HepG2 (cell line): ENCODE data around the gene RSRC2. TPM values are rescaled to one million over a fixed set of nuclear protein-coding genes. Genes with fewer than 3 reads are reported as not detected.

Experiments used
- EEA1 ChIP-seq: sonication (generic); formaldehyde crosslinking; IDR thresholded peaks from 2 replicates; pipeline ENCODE4 v1.5.1; 2020; ENCODE audit warnings: mild to moderate bottlenecking, missing genetic modification reagents, borderline replicate concordance
- GABPB1 ChIP-seq: IDR thresholded peaks from 2 replicates; pipeline ENCODE4 v1.6.1; 2016; ENCODE audit warnings: mild to moderate bottlenecking, missing genetic modification reagents, moderate library complexity, missing compliant biosample characterization
- GATA4 ChIP-seq: sonication (generic); IDR thresholded peaks from 2 replicates; pipeline ENCODE4 v1.6.1; 2016; ENCODE audit warnings: antibody characterized with exemption, low read depth, borderline replicate concordance
- HCFC1 ChIP-seq: fragments of 150-350 bp; IDR thresholded peaks from 2 replicates; pipeline ENCODE4 v1.6.1; 2014; ENCODE audit warnings: low read depth, low read length
- HNRNPL ChIP-seq: fragments of 200-400 bp; formaldehyde crosslinking; IDR thresholded peaks from 2 replicates; pipeline ENCODE4 v1.6.1; 2017; ENCODE audit warnings: mild to moderate bottlenecking, low read depth, low read length
- KDM4B ChIP-seq: sonication (generic); formaldehyde crosslinking; IDR thresholded peaks from 2 replicates; pipeline ENCODE4 v1.4.0; 2020; ENCODE audit warnings: missing genetic modification reagents
- KLF16 ChIP-seq, 2 experiments: sonication (generic) in 1 of 2; formaldehyde crosslinking in 1 of 2; IDR thresholded peaks; 2 replicates each; pipeline versions ENCODE4 v1.6.1 to v1.8.0; 2016 to 2023; ENCODE audit warnings: missing genetic modification reagents in 2 of 2, missing compliant biosample characterization in 1 of 2
- PHF21A ChIP-seq: sonication (generic); formaldehyde crosslinking; IDR thresholded peaks from 2 replicates; pipeline ENCODE4 v1.5.0; 2020; ENCODE audit warnings: mild to moderate bottlenecking, missing genetic modification reagents
- SAP130 ChIP-seq: IDR thresholded peaks from 2 replicates; pipeline ENCODE4 v1.6.1; 2016; ENCODE audit warnings: low read depth
- SATB2 ChIP-seq: sonication (generic); formaldehyde crosslinking; IDR thresholded peaks from 2 replicates; pipeline ENCODE4 v1.5.0; 2020; ENCODE audit warnings: missing genetic modification reagents
- TOE1 ChIP-seq: sonication (generic); formaldehyde crosslinking; IDR thresholded peaks from 2 replicates; pipeline ENCODE4 v1.4.0; 2020; ENCODE audit warnings: mild to moderate bottlenecking, missing genetic modification reagents
- ZKSCAN8 ChIP-seq: IDR thresholded peaks from 2 replicates; pipeline ENCODE4 v1.6.1; 2016; ENCODE audit warnings: borderline replicate concordance, missing genetic modification reagents, missing compliant biosample characterization
- ZNF143 ChIP-seq: sonication (generic); formaldehyde crosslinking; IDR thresholded peaks from 2 replicates; pipeline ENCODE4 v1.4.0; 2020; ENCODE audit warnings: missing genetic modification reagents
- ZNF224 ChIP-seq: sonication (generic); formaldehyde crosslinking; IDR thresholded peaks from 2 replicates; pipeline ENCODE4 v1.5.0; 2020; ENCODE audit warnings: mild to moderate bottlenecking, missing genetic modification reagents
- ZNF772 ChIP-seq: sonication (generic); formaldehyde crosslinking; IDR thresholded peaks from 2 replicates; pipeline ENCODE4 v1.5.0; 2020; ENCODE audit warnings: mild to moderate bottlenecking, missing genetic modification reagents
- ZNF816 ChIP-seq: sonication (generic); formaldehyde crosslinking; IDR thresholded peaks from 2 replicates; pipeline ENCODE4 v1.8.0; 2022; ENCODE audit warnings: missing genetic modification reagents, mild to moderate bottlenecking, borderline replicate concordance
- ZSCAN30 ChIP-seq: sonication (generic); formaldehyde crosslinking; IDR thresholded peaks from 2 replicates; pipeline ENCODE4 v1.5.0; 2020; ENCODE audit warnings: mild to moderate bottlenecking, missing genetic modification reagents
- polyA plus RNA-seq, 8 experiments: library from polyadenylated mRNA; depleted of rRNA in 3 of 8; stranded (reverse) in 7 of 8; unstranded in 1 of 8; fragments of >200 nt; fragmentation: Illumina TruSeq in 4 of 8; extraction: Trizol in 4 of 8; gene quantifications; 2 replicates each; pipeline versions ENCODE4 v1.2.1 to v1.2.3, GENCODE V29; 2011 to 2016; ENCODE audit warnings: low read depth in 4 of 8, missing spikeins in 1 of 8, mixed read lengths in 1 of 8; ENCODE audit not compliant: insufficient read depth in 1 of 8
- total RNA-seq, 5 experiments: library from RNA; depleted of rRNA; stranded (reverse); fragments of >200 nt; fragmentation: Illumina TruSeq; extraction: Trizol; gene quantifications; 2 replicates each; pipeline ENCODE4 v1.2.3, GENCODE V29; 2016; ENCODE audit warnings: low read depth in 1 of 5
- TF ChIP-seq, protein P1 (sequence below): sonication (generic); formaldehyde crosslinking; IDR thresholded peaks from 2 replicates; pipeline ENCODE4 v1.4.0; 2020; ENCODE audit warnings: missing genetic modification reagents
- TF ChIP-seq, protein P2 (sequence below): sonication (generic); formaldehyde crosslinking; IDR thresholded peaks from 2 replicates; pipeline ENCODE4 v1.4.0; 2020; ENCODE audit warnings: missing genetic modification reagents
- TF ChIP-seq, protein P3 (sequence below): sonication (generic); formaldehyde crosslinking; IDR thresholded peaks from 2 replicates; pipeline ENCODE4 v1.4.0; 2020; ENCODE audit warnings: mild to moderate bottlenecking, missing genetic modification reagents

The RSRC2 gene
- total and polyA plus RNA-seq, 2 of the 13 experiments (the other 11 are each of a cell fraction or from before 2014, with no cell fraction given), result 31.4 to 77.8 TPM

DNA sequence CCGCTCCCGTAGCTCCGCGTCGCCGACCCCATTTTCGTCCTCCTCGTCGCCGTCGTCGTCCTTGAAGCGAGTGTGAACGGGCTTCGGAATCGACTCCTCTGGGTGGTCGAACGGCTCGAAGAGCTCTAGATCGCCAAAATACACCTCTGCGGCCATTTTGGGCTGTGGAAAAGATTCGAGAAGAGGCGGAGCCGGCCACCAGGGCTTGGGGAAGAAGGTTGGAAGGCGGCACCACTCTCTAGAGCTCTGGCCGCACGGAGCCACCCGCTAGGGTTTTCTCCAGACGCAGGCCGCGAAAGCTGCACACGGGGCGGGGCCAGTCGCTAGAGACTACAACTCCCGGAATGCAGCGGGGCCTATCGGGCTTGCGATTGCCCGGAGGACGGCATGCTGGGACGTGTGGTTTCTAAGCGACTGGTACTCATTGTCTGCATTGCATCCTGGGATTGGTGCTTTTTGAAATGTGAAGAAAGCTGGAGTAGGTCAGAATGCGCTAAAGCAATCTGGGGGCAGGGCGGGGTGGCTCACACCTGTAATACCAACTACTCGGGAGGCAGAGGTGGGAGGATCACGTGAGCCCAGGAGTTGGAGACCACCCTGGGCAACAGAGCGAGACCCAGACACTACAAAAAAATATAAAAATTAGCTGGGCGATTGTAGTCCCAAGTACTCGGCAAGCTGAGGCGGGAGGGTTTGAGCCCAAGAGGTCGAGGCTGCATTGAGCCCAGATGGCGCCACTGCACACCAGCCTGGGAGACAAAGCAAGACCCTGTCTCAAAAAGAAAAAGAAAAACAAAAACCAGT lies 25.8 kb downstream of the RSRC2 start, which contains the start of gene ZCCHC8 (continued):
- peak; percentile 97 for TF ChIP-seq ZNF143 (CRISPR knock-in tag)
- peak; percentile 86 for TF ChIP-seq SAP130 (CRISPR knock-in tag)
- TF ChIP-seq KLF16 (CRISPR knock-in tag; IDR thresholded peaks at IDR 0.05), result peak in 1 of 2 experiments; percentile 80; a peak in 2 of 4 replicates
- 0 out of 2 replicates have a peak, but pooled peaks have one; percentile 66 for TF ChIP-seq HNRNPL
- TF ChIP-seq ZNF816 (CRISPR knock-in tag), result peak; percentile 79; the same call in 1 of the 2 replicates
- TF ChIP-seq ZNF772 (CRISPR knock-in tag), result peak; percentile 65
- TF ChIP-seq ZNF224, result no peak; the same call in 1 of the 2 replicates
- no peak for TF ChIP-seq SATB2 (CRISPR knock-in tag)
- TF ChIP-seq ZSCAN30 (CRISPR knock-in tag), result no peak
- TF ChIP-seq, protein P1, sequence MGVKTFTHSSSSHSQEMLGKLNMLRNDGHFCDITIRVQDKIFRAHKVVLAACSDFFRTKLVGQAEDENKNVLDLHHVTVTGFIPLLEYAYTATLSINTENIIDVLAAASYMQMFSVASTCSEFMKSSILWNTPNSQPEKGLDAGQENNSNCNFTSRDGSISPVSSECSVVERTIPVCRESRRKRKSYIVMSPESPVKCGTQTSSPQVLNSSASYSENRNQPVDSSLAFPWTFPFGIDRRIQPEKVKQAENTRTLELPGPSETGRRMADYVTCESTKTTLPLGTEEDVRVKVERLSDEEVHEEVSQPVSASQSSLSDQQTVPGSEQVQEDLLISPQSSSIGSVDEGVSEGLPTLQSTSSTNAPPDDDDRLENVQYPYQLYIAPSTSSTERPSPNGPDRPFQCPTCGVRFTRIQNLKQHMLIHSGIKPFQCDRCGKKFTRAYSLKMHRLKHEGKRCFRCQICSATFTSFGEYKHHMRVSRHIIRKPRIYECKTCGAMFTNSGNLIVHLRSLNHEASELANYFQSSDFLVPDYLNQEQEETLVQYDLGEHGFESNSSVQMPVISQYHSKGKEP (CRISPR knock-in tag), result 0 out of 2 replicates have a peak, but pooled peaks have one; percentile 18
- peak; percentile 39; the same call in 1 of the 2 replicates for TF ChIP-seq GATA4
- 0 out of 2 replicates have a peak, but pooled peaks have one; percentile 2 for TF ChIP-seq EEA1
- peak; percentile 96 for TF ChIP-seq HCFC1
- TF ChIP-seq TOE1 (CRISPR knock-in tag), result peak; percentile 8; the same call in 1 of the 2 replicates
- TF ChIP-seq, protein P2, sequence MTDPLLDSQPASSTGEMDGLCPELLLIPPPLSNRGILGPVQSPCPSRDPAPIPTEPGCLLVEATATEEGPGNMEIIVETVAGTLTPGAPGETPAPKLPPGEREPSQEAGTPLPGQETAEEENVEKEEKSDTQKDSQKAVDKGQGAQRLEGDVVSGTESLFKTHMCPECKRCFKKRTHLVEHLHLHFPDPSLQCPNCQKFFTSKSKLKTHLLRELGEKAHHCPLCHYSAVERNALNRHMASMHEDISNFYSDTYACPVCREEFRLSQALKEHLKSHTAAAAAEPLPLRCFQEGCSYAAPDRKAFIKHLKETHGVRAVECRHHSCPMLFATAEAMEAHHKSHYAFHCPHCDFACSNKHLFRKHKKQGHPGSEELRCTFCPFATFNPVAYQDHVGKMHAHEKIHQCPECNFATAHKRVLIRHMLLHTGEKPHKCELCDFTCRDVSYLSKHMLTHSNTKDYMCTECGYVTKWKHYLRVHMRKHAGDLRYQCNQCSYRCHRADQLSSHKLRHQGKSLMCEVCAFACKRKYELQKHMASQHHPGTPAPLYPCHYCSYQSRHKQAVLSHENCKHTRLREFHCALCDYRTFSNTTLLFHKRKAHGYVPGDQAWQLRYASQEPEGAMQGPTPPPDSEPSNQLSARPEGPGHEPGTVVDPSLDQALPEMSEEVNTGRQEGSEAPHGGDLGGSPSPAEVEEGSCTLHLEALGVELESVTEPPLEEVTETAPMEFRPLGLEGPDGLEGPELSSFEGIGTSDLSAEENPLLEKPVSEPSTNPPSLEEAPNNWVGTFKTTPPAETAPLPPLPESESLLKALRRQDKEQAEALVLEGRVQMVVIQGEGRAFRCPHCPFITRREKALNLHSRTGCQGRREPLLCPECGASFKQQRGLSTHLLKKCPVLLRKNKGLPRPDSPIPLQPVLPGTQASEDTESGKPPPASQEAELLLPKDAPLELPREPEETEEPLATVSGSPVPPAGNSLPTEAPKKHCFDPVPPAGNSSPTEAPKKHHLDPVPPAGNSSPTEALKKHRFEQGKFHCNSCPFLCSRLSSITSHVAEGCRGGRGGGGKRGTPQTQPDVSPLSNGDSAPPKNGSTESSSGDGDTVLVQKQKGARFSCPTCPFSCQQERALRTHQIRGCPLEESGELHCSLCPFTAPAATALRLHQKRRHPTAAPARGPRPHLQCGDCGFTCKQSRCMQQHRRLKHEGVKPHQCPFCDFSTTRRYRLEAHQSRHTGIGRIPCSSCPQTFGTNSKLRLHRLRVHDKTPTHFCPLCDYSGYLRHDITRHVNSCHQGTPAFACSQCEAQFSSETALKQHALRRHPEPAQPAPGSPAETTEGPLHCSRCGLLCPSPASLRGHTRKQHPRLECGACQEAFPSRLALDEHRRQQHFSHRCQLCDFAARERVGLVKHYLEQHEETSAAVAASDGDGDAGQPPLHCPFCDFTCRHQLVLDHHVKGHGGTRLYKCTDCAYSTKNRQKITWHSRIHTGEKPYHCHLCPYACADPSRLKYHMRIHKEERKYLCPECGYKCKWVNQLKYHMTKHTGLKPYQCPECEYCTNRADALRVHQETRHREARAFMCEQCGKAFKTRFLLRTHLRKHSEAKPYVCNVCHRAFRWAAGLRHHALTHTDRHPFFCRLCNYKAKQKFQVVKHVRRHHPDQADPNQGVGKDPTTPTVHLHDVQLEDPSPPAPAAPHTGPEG, result 0 out of 2 replicates have a peak, but pooled peaks have one; percentile 12
- no peak; the same call in 1 of the 2 replicates for TF ChIP-seq PHF21A (CRISPR knock-in tag)
- TF ChIP-seq, protein P3, sequence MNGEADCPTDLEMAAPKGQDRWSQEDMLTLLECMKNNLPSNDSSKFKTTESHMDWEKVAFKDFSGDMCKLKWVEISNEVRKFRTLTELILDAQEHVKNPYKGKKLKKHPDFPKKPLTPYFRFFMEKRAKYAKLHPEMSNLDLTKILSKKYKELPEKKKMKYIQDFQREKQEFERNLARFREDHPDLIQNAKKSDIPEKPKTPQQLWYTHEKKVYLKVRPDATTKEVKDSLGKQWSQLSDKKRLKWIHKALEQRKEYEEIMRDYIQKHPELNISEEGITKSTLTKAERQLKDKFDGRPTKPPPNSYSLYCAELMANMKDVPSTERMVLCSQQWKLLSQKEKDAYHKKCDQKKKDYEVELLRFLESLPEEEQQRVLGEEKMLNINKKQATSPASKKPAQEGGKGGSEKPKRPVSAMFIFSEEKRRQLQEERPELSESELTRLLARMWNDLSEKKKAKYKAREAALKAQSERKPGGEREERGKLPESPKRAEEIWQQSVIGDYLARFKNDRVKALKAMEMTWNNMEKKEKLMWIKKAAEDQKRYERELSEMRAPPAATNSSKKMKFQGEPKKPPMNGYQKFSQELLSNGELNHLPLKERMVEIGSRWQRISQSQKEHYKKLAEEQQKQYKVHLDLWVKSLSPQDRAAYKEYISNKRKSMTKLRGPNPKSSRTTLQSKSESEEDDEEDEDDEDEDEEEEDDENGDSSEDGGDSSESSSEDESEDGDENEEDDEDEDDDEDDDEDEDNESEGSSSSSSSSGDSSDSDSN (CRISPR knock-in tag), result peak; percentile 89
- no peak for TF ChIP-seq ZKSCAN8 (CRISPR knock-in tag)
- peak; percentile 89 for TF ChIP-seq GABPB1 (CRISPR knock-in tag)
- 0 out of 2 replicates have a peak, but pooled peaks have one; percentile 81 for TF ChIP-seq KDM4B
